Midbrain (tissue), 1 donor: ENCODE measurements around the gene EIF4G3.

Experiments used
- DNase-seq: peaks from one replicate; lab custom pipeline; 2025; lab: John Stamatoyannopoulos, UW

EIF4G3 gene

GRCh38 chr1:20993716-20994575 lies 182.8 kb downstream of the EIF4G3 start:
- DNase-seq: no peak

GRCh38 chr1:20992322-20993056 lies 184.2 kb downstream of the EIF4G3 start:
- DNase-seq: no peak

GRCh38 chr1:20988943-20989342 lies 187.8 kb downstream of the EIF4G3 start:
- DNase-seq: no peak

GRCh38 chr1:20987831-20988825 lies 188.6 kb downstream of the EIF4G3 start:
- DNase-seq: no peak

- no peak for DNase-seq
Observed at GRCh38 chr1:20983297-20983889, 193.3 kb downstream of the EIF4G3 start.

GRCh38 chr1:20982316-20982715 lies 194.4 kb downstream of the EIF4G3 start:
- DNase-seq: no peak

- DNase-seq: peak; percentile 28
Observed at GRCh38 chr1:20981915-20982314, 194.8 kb downstream of the EIF4G3 start.

- DNase-seq: no peak
Observed at GRCh38 chr1:20980051-20980450, 196.6 kb downstream of the EIF4G3 start.

GRCh38 chr1:20978413-20978812 lies 198.3 kb downstream of the EIF4G3 start:
- no peak for DNase-seq

- DNase-seq: no peak
Observed at GRCh38 chr1:20975668-20976067, 201.0 kb downstream of the EIF4G3 start.

- no peak for DNase-seq
Observed at GRCh38 chr1:20974951-20975350, 201.7 kb downstream of the EIF4G3 start.

GRCh38 chr1:20974069-20974468 lies 202.6 kb downstream of the EIF4G3 start:
- DNase-seq: no peak

GRCh38 chr1:20972855-20973254 lies 203.8 kb downstream of the EIF4G3 start:
- DNase-seq: no peak

GRCh38 chr1:20964540-20965484 lies 211.9 kb downstream of the EIF4G3 start:
- no peak for DNase-seq

GRCh38 chr1:20962576-20963258 lies 214.0 kb downstream of the EIF4G3 start:
- DNase-seq: no peak

- no peak for DNase-seq
Observed at GRCh38 chr1:20958430-20958829, 218.3 kb downstream of the EIF4G3 start.

- no peak for DNase-seq
Observed at GRCh38 chr1:20956272-20956671, 220.4 kb downstream of the EIF4G3 start.

GRCh38 chr1:20950679-20951078 lies 226.0 kb downstream of the EIF4G3 start:
- no peak for DNase-seq

GRCh38 chr1:20949871-20950590 lies 226.7 kb downstream of the EIF4G3 start:
- DNase-seq: no peak
